ENCODE measurements around the gene GNAS-AS1. TPM values are rescaled to one million over a fixed set of nuclear protein-coding genes. Genes with fewer than 3 reads are reported as not detected.

Gene GNAS-AS1
- total RNA-seq, 3 donors from 2014 or later: 0.48 to 1.5 (median 0.98) TPM

GRCh38 chr20:58787211-58788005 lies 63.3 kb downstream of the GNAS-AS1 start:
- no peak overlapping the region for H3K27ac ChIP-seq
- peaks cover 0 to 6% of the 10 kb centered on the region in 2 donors for H3K27me3 ChIP-seq
- no peaks in the 10 kb centered on the region for H3K9me3 ChIP-seq
- intact Hi-C loops (cut with DNase I; ENCODE audit: low total_unique reads): no loop called here
- no peak overlapping the region for H3K4me3 ChIP-seq
- DNase-seq (ENCODE audit: low spot score in 2 of 2): no peak
- TF ChIP-seq POLR2A (IDR thresholded peaks at IDR 0.05): no peak
- no peak for TF ChIP-seq CTCF (IDR thresholded peaks at IDR 0.05)
- no peak for TF ChIP-seq POLR2AphosphoS5 (IDR thresholded peaks at IDR 0.05)
- H3K36me3 ChIP-seq: no peaks in the 10 kb centered on the region
- no peaks in the 10 kb centered on the region for H3K4me1 ChIP-seq

- TF ChIP-seq POLR2AphosphoS5 (IDR thresholded peaks at IDR 0.05): no peak
- H3K4me1 ChIP-seq: no peaks in the 10 kb centered on the region
Measured at GRCh38 chr20:58784321-58785074, 66.2 kb downstream of the GNAS-AS1 start.

GRCh38 chr20:58783511-58784011 lies 67.1 kb downstream of the GNAS-AS1 start:
- TF ChIP-seq CTCF (IDR thresholded peaks at IDR 0.05) (no peak), POLR2A (IDR thresholded peaks at IDR 0.05) (no peak), POLR2AphosphoS5 (IDR thresholded peaks at IDR 0.05) (no peak)
- DNase-seq (ENCODE audit: low spot score in 2 of 2): no peak
- H3K4me1 ChIP-seq: no peaks in the 10 kb centered on the region
- no peaks in the 10 kb centered on the region for H3K36me3 ChIP-seq
- no peak overlapping the region for H3K4me3 ChIP-seq
- H3K9me3 ChIP-seq: no peaks in the 10 kb centered on the region
- peaks cover 0 to 3% of the 10 kb centered on the region in 2 donors for H3K27me3 ChIP-seq
- no peak overlapping the region for H3K27ac ChIP-seq
- intact Hi-C loops (cut with DNase I; ENCODE audit: low total_unique reads): no loop called here

More at GRCh38 chr20:58784321-58785074, 66.2 kb downstream of the GNAS-AS1 start:
- no peak for DNase-seq (ENCODE audit: low spot score in 2 of 2)
- intact Hi-C loops (cut with DNase I; ENCODE audit: low total_unique reads): no loop called here
- H3K27ac ChIP-seq: no peak overlapping the region
- peaks cover 0 to 3% of the 10 kb centered on the region in 2 donors for H3K27me3 ChIP-seq
- no peaks in the 10 kb centered on the region for H3K36me3 ChIP-seq
- no peak overlapping the region for H3K4me3 ChIP-seq
- H3K9me3 ChIP-seq: no peaks in the 10 kb centered on the region

- no peaks in the 10 kb centered on the region for H3K9me3 ChIP-seq
- no peak overlapping the region for H3K27ac ChIP-seq
- DNase-seq (ENCODE audit: low spot score in 2 of 2): no peak
- H3K4me3 ChIP-seq: no peak overlapping the region
- H3K4me1 ChIP-seq: no peaks in the 10 kb centered on the region
- intact Hi-C loops (cut with DNase I; ENCODE audit: low total_unique reads): no loop called here
- no peaks in the 10 kb centered on the region for H3K36me3 ChIP-seq
- H3K27me3 ChIP-seq: peaks cover 0 to 3% of the 10 kb centered on the region in 2 donors
- no peak for TF ChIP-seq POLR2A (IDR thresholded peaks at IDR 0.05)
- no peak for TF ChIP-seq POLR2AphosphoS5 (IDR thresholded peaks at IDR 0.05)
- TF ChIP-seq CTCF (IDR thresholded peaks at IDR 0.05): no peak
Measured at GRCh38 chr20:58781138-58781537, 69.6 kb downstream of the GNAS-AS1 start.

GRCh38 chr20:58778760-58779159 lies 71.9 kb downstream of the GNAS-AS1 start:
- no peaks in the 10 kb centered on the region for H3K9me3 ChIP-seq
- H3K4me1 ChIP-seq: no peaks in the 10 kb centered on the region
- peaks cover 0 to 3% of the 10 kb centered on the region in 2 donors for H3K27me3 ChIP-seq
- no peak overlapping the region for H3K27ac ChIP-seq
- TF ChIP-seq POLR2A (IDR thresholded peaks at IDR 0.05) (no peak), CTCF (IDR thresholded peaks at IDR 0.05) (no peak), POLR2AphosphoS5 (IDR thresholded peaks at IDR 0.05) (no peak)
- H3K4me3 ChIP-seq: no peak overlapping the region
- no peaks in the 10 kb centered on the region for H3K36me3 ChIP-seq
- intact Hi-C loops (cut with DNase I; ENCODE audit: low total_unique reads): no loop called here
- DNase-seq (ENCODE audit: low spot score in 2 of 2): no peak
